Stimulated activated naive CD8-positive, alpha-beta T cell treated with anti-CD3 and anti-CD28 coated beads, Interleukin-15, Interleukin-2, amounts not matched to agents 100 ng/mL and 50 ng/mL, for 24 hours (primary cell): ENCODE measurements around the gene MESD.

Experiments
- H3K27ac Mint-ChIP-seq: one replicate; pipeline ENCODE4 v1.8.0; 2021; ENCODE audit warnings: mild to moderate bottlenecking, mixed read lengths
- H3K27me3 Mint-ChIP-seq: one replicate; pipeline ENCODE4 v1.8.0; 2021; ENCODE audit warnings: mixed read lengths
- H3K36me3 Mint-ChIP-seq: one replicate; pipeline ENCODE4 v1.8.0; 2021; ENCODE audit warnings: low read depth, mixed read lengths
- H3K4me1 Mint-ChIP-seq: one replicate; pipeline ENCODE4 v1.8.0; 2021; ENCODE audit warnings: low read depth, mixed read lengths
- H3K4me3 Mint-ChIP-seq: one replicate; pipeline ENCODE4 v1.8.0; 2021; ENCODE audit warnings: mild to moderate bottlenecking, mixed read lengths
- H3K9me3 Mint-ChIP-seq: one replicate; pipeline ENCODE4 v1.8.0; 2021; ENCODE audit warnings: mixed read lengths

Gene MESD

DNA sequence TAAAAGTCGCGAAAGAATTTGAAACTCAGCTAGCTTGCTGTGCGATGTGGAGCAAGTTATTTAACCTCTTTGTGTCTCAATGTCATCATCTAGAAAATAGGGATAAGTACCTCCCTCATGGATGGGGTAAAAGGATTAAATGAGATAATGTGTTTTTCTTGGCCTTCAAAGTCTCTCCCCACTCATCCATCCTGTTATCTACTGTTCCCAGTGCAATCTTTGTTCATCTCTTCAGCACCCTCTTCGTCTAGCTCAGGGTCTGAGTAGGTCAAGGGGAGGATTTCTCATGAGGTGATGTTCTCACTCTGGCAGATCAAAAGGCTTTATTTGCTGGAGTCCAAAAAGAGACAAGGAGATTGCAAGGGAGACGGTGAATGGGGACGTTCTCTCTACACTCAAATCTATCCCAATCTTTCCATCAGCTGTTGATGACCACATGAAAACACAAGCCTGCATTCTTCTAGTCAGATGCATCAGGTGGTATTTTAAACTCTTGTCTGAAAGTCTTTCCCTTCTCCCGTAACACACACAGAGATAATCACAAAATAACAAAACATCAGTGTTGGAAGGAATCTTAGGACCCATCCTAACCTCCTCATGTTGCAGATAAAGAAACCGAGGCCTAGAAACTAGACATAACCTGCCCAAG, 1.3 kb downstream of the MESD start:
- no peaks in the 10 kb centered on the region for H3K9me3 Mint-ChIP-seq
- H3K4me1 Mint-ChIP-seq, result peaks cover 64% of the 10 kb centered on the region
- no peaks in the 10 kb centered on the region for H3K27me3 Mint-ChIP-seq
- H3K27ac Mint-ChIP-seq, result peak overlapping the region; percentile 98
- peak overlapping the region; percentile 99 for H3K4me3 Mint-ChIP-seq
- H3K36me3 Mint-ChIP-seq, result peaks cover 31% of the 10 kb centered on the region

DNA sequence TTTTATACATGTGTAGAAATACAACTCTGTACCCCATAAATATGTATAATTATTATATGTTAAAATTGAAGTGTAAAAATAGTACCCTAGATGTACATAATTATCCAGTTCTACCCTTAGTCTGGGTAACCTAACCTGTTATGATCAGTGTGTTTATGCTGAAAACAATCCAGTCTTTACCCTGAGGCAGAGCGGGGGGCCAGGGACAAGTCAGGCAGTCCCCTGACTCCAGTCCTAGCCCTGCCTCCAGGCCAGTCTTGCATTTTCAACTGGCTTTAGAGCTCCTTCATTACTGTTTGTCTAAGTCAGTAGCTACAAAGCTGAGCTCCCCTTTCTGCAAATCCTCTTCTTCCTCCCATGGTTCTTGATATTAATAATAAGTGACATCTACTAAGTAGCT, 3.1 kb downstream of the MESD start:
- H3K27me3 Mint-ChIP-seq, result no peaks in the 10 kb centered on the region
- peak overlapping the region; percentile 44 for H3K4me3 Mint-ChIP-seq
- no peaks in the 10 kb centered on the region for H3K9me3 Mint-ChIP-seq
- H3K36me3 Mint-ChIP-seq, result peaks cover 44% of the 10 kb centered on the region
- H3K27ac Mint-ChIP-seq, result peak overlapping the region; percentile 34
- peaks cover 71% of the 10 kb centered on the region for H3K4me1 Mint-ChIP-seq

- peaks cover 66% of the 10 kb centered on the region for H3K4me1 Mint-ChIP-seq
- H3K27me3 Mint-ChIP-seq, result no peaks in the 10 kb centered on the region
- no peaks in the 10 kb centered on the region for H3K9me3 Mint-ChIP-seq
- peak overlapping the region; percentile 15 for H3K4me3 Mint-ChIP-seq
- peak overlapping the region; percentile 53 for H3K27ac Mint-ChIP-seq
- H3K36me3 Mint-ChIP-seq, result peaks cover 44% of the 10 kb centered on the region
Observed at GRCh38 chr15:80985981-80986380, 3.6 kb downstream of the MESD start.

- Mint-ChIP-seq H3K9me3 (no peaks in the 10 kb centered on the region), H3K36me3 (peaks cover 54% of the 10 kb centered on the region), H3K4me3 (peak overlapping the region; percentile 19), H3K4me1 (peaks cover 59% of the 10 kb centered on the region), H3K27me3 (no peaks in the 10 kb centered on the region), H3K27ac (peak overlapping the region; percentile 47)
Observed at GRCh38 chr15:80984856-80985255, 4.8 kb downstream of the MESD start.

DNA sequence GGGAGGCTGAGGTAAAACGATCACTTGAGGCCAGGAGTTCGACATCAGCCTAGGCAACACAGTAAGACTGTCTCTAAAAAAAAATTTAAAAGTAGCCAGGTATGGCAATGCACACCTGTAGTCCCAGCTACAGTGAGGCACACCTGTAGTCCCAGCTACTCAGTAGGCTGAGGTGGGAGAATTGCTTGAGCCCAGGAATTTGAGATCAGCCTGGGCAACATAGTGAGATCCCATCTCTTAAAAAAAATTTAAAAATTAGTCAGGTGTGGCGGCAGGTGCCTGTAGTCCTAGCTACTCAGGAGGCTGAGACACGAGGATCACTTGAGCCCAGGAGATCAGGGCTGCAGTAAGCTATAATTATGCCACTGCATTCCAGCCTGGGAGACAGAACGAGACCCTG, 6.8 kb downstream of the MESD start:
- H3K4me1 Mint-ChIP-seq, result peaks cover 61% of the 10 kb centered on the region

GRCh38 chr15:80982205-80982604, 7.4 kb downstream of the MESD start:
- no peak overlapping the region for H3K4me3 Mint-ChIP-seq
- H3K27ac Mint-ChIP-seq, result no peak overlapping the region
- peaks cover 65% of the 10 kb centered on the region for H3K4me1 Mint-ChIP-seq
- peaks cover 68% of the 10 kb centered on the region for H3K36me3 Mint-ChIP-seq
- no peaks in the 10 kb centered on the region for H3K27me3 Mint-ChIP-seq
- no peaks in the 10 kb centered on the region for H3K9me3 Mint-ChIP-seq

More for the DNA sequence above, 6.8 kb downstream of the MESD start:
- H3K4me3 Mint-ChIP-seq, result no peak overlapping the region
- H3K36me3 Mint-ChIP-seq, result peaks cover 65% of the 10 kb centered on the region
- no peak overlapping the region for H3K27ac Mint-ChIP-seq
- no peaks in the 10 kb centered on the region for H3K9me3 Mint-ChIP-seq
- H3K27me3 Mint-ChIP-seq, result no peaks in the 10 kb centered on the region

- Mint-ChIP-seq H3K36me3 (peaks cover 57% of the 10 kb centered on the region), H3K9me3 (no peaks in the 10 kb centered on the region), H3K27me3 (no peaks in the 10 kb centered on the region), H3K27ac (peak overlapping the region; percentile 73), H3K4me3 (no peak overlapping the region), H3K4me1 (peaks cover 60% of the 10 kb centered on the region)
Observed at GRCh38 chr15:80979538-80980200, 9.9 kb downstream of the MESD start.

DNA sequence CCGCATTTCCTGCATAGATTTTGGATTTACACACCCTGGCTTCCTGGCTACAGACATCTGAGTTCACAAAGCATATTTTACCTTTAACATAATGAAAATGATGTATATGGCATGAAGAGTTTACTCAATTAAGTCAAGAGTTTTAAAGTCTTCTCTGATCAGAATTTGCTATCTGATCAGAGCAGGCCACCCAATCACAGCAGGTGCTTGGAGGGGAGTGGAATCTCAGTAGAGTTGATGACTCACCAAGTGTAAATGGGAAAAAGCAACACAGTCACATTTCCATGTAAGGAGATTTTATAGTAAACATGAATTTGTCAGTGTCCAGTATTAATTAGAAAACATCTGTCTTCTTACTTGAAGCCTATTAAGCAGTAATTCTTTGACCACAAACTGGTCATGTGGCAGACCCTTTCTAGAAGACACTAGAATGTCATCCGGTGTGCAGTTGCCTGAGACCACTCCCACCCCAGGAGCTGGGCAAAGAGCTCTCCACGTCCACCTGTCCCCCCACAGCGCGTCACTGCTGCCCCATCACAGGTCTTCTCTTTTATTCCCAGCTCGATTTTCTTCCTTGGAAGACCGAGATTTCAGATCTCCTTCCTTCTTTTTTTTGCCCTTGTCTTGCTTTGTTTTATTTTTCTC, 10.8 kb downstream of the MESD start:
- peak overlapping the region; percentile 73 for H3K27ac Mint-ChIP-seq
- peaks cover 53% of the 10 kb centered on the region for H3K4me1 Mint-ChIP-seq

DNA sequence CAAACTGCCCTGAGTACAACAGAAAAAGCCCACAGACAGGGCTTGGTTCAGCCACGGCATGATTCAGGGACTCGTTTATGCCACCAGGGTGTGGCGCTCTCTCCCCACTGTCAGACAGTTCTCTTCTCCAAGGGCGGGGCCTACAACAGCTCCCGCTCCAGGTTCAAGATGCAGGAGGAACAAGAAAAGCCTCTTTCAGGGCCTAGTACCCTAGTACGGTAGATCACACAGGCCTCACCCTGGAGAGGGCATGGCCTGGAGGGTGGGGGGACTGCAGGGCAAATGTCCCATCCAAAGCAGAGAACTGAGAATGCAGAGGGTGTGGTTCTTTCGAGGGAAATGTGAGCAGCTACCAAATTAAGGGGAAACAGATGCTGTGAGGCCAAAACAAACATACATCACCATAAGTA, 12.0 kb downstream of the MESD start:
- Mint-ChIP-seq H3K27me3 (no peaks in the 10 kb centered on the region), H3K9me3 (no peaks in the 10 kb centered on the region), H3K36me3 (peaks cover 50% of the 10 kb centered on the region), H3K4me1 (peaks cover 47% of the 10 kb centered on the region), H3K4me3 (no peak overlapping the region), H3K27ac (peak overlapping the region; percentile 59)

More for the DNA sequence above, 10.8 kb downstream of the MESD start:
- H3K36me3 Mint-ChIP-seq, result peaks cover 57% of the 10 kb centered on the region
- H3K9me3 Mint-ChIP-seq, result no peaks in the 10 kb centered on the region
- H3K4me3 Mint-ChIP-seq, result no peak overlapping the region
- H3K27me3 Mint-ChIP-seq, result no peaks in the 10 kb centered on the region

- peaks cover 40% of the 10 kb centered on the region for H3K4me1 Mint-ChIP-seq
- no peaks in the 10 kb centered on the region for H3K27me3 Mint-ChIP-seq
- H3K4me3 Mint-ChIP-seq, result no peak overlapping the region
- peak overlapping the region; percentile 27 for H3K27ac Mint-ChIP-seq
- H3K9me3 Mint-ChIP-seq, result no peaks in the 10 kb centered on the region
- peaks cover 43% of the 10 kb centered on the region for H3K36me3 Mint-ChIP-seq
Observed at GRCh38 chr15:80976851-80977250, 12.8 kb downstream of the MESD start.

DNA sequence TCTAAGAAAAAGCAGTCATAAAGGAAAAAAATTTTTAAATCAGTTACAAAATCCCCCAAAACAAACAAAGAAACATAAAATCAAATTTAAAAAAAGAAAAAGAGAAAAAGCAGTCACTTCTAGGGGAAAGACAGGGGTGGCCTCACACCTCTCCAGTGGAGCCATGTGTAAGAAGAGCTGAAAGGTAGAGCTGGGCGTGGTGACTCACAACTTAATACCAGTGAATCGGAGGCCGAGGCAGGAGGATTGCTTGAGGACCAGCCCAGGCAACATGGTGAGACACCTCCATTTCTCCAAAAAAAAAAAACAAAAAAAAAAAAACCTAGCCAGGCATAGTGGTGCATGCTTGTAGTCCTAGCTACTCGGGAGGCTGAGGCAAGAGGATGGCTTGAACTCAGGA, 14.7 kb downstream of the MESD start:
- Mint-ChIP-seq H3K9me3 (no peaks in the 10 kb centered on the region), H3K27ac (no peak overlapping the region), H3K36me3 (peaks cover 31% of the 10 kb centered on the region), H3K4me1 (peaks cover 48% of the 10 kb centered on the region), H3K4me3 (no peak overlapping the region), H3K27me3 (no peaks in the 10 kb centered on the region)

DNA sequence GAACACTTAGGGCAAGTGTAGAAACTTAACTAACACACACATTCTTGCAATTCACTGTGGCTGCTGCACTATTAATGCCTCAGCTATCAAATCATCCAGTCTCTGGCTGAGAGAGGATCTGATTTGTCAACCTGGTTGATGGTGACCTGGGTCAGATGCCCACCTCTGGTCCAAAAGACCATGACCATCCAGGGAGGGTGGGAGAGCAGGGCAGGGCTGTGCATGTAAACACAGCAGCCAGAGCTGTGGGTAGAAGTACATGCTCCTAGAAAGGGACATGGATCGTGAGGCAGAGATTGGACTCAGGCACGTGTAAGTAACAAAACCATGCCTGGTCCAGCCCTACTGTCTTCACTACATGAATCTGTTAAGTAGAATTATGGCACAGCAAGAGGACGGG, 17.3 kb downstream of the MESD start:
- peaks cover 31% of the 10 kb centered on the region for H3K4me1 Mint-ChIP-seq
- no peaks in the 10 kb centered on the region for H3K9me3 Mint-ChIP-seq
- no peak overlapping the region for H3K4me3 Mint-ChIP-seq
- peaks cover 19% of the 10 kb centered on the region for H3K36me3 Mint-ChIP-seq
- H3K27ac Mint-ChIP-seq, result peak overlapping the region; percentile 30
- H3K27me3 Mint-ChIP-seq, result no peaks in the 10 kb centered on the region

DNA sequence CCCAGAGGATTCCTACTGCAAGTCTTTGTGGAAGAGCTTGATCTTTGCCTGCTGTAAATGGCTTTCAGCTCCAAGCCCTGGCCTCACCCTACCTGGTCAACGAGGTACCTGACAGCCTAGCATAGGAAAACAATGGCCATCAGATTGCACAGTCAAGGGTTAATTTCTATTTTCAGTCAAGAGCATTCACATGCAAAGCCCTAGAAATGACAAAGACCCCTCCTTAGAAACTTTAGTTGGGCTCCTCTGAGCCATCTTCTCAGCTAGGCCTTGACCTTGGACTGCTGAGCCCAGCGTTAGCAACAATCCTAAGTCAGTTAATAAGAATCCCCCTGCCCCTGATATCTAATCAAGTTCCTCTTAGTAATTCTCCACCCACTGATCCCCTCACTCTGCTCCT, 18.5 kb downstream of the MESD start:
- peaks cover 19% of the 10 kb centered on the region for H3K36me3 Mint-ChIP-seq
- H3K27me3 Mint-ChIP-seq, result no peaks in the 10 kb centered on the region
- H3K9me3 Mint-ChIP-seq, result no peaks in the 10 kb centered on the region
- H3K27ac Mint-ChIP-seq, result no peak overlapping the region
- H3K4me3 Mint-ChIP-seq, result no peak overlapping the region
- peaks cover 21% of the 10 kb centered on the region for H3K4me1 Mint-ChIP-seq

DNA sequence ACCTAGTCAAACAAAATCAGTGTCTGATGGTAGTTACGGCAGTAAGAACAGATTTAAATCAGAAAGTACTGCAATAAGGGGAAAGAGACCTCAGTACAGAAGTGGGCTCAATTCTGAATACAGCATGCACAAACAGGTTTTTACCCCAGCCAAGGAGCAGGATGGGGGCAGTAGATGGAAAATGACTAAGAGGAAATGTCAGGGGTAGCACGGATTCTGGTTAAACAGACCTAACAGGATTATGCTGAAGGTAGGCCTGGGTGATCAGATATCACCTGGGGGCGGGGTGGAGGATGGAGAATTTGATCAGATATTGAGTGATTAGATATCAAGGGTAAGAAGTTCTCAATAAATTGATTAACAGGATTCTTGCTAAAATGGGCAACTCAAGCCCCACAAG, 19.0 kb downstream of the MESD start:
- Mint-ChIP-seq H3K4me1 (peaks cover 20% of the 10 kb centered on the region), H3K4me3 (no peak overlapping the region), H3K27ac (no peak overlapping the region), H3K9me3 (no peaks in the 10 kb centered on the region), H3K36me3 (peaks cover 21% of the 10 kb centered on the region), H3K27me3 (no peaks in the 10 kb centered on the region)

DNA sequence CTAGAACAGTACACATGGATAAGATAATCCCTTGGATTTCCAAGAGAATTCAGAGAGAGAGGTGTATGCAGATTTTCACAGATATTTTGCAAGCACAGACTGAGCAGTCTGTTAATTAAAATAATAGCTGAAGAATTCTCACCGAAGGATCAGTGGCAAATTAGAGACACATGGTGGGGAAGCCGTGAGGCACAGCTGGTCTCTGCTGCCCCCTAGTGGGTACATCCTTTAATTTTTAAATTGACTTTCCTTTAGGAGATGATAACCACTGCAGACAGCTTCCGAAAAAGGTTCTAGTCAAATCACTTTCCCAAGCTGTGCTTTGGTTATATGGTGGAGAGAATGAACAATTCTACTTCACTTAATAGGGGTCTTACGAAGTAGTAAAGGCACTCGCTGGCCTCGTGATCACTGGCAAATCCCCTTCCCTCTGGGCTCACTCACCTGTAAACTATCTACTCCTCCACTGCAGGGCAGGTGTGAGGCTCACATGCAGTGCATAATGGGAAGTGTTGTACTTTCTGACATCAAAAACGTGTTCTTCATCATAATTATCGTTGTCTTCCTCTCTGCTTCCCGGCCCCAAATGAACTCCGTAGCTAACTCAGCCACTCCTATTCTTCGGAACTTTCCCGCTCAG, 19.5 kb downstream of the MESD start:
- H3K27me3 Mint-ChIP-seq, result no peaks in the 10 kb centered on the region
- H3K27ac Mint-ChIP-seq, result no peak overlapping the region
- H3K4me3 Mint-ChIP-seq, result no peak overlapping the region
- peaks cover 26% of the 10 kb centered on the region for H3K36me3 Mint-ChIP-seq
- H3K4me1 Mint-ChIP-seq, result peaks cover 15% of the 10 kb centered on the region
- H3K9me3 Mint-ChIP-seq, result no peaks in the 10 kb centered on the region
